CD4-positive, alpha-beta T cell treated with Interleukin-4 for 4 hours (primary cell): ENCODE data around the gene CD33.

Experiments used
- DNase-seq: peaks from one replicate; pipeline ENCODE4 v3.0.0-alpha.2; 2020

CD33 gene

GRCh38 chr19:51224898-51225393 lies at the start of gene CD33:
TSS of gene CD33 (plus strand) at chr19:51225080. CDS start at chr19:51225119, 39 bp downstream.
- peak; percentile 2 for DNase-seq

DNA sequence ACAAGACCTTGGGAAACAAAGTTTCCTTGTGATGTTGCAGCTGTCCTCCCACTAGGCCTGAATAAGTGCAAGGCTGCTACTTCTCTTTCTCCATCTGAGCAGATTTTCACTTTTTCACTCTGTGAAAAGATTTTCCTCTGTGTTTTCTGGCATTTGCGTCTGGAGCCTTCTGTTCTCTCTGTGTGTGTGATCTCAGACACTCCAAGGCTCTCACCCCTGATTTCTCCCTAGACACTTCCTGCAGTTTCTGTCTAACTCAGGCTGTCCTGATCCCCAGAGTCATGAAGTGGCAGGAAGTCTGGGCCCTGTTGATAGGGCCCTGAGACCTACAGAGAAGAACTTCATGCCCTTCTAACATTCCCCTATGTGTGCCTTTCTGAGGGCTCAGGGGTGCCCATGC lies 45.6 kb upstream of the CD33 start:
- DNase-seq, result no peak

DNA sequence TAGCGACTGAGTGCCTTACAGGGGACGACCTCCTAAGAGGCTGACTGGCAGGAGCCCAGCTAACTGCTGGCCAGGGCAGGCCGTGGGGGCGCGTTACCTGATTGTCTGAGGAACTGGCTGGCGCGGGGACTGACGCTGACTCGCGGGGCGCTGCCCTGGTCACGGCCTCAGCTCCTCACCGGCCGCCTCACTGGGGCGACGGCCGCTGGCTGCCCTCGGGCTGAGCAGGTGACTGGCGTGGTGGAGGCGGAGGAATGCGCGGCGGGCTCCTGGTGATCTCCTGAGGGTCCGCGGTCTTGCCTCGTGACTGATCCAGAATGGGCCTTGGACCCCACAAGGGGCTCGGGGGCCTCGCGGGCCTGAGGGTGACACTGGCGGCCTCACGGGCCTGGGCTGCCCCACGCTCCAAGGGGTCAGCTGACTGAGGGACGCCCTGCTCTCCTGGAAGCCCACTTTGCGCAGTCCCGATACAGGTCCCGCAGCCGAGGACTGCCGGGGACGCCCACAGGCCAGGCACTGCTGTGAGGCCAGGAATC lies 43.4 kb upstream of the CD33 start:
- DNase-seq, result no peak

- DNase-seq, result no peak
These were observed 42.9 kb upstream of the CD33 start for GRCh38 chr19:51181913-51182419.

- no peak for DNase-seq
These were observed 41.3 kb upstream of the CD33 start for GRCh38 chr19:51183629-51184028.

DNA sequence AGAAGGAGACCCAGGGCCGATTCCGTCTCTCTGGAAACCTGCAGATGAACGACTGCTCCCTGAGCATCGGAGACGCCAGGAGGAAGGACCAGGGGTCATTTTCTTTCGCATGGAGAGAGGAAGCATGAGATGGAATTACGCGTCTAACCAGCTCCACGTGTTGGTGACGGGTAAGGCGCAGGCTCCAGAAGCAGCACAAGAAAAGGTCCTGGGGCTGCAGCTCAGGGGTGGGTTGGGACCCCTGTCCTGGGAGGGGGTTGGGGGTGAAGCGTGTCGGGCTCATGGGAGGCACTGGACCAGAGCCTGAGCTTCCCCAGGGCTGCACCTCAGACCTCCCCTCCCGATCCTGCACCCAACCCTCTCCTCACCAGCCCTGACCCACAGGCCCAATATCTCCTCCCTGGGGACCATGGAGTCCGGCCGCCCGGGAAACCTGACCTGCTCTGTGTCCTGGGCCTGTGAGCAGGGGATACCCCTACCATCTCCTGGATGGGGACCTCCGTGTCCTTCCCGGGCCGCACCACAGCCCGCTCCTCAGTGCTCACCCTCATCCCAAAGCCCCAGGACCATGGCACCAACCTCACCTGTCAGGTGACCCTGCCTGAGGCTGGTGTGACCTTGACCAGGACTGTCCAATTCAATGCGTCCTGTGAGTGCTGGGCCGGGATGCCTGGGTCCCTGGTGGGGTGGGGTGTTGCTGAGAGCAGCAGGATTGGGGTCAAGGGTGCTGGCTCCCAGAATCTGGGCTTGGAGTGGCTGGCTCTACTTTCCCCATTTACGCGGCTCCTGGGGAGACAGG lies 39.6 kb upstream of the CD33 start:
- DNase-seq, result no peak

- no peak for DNase-seq
These were observed 39.0 kb upstream of the CD33 start for GRCh38 chr19:51185868-51186215.

DNA sequence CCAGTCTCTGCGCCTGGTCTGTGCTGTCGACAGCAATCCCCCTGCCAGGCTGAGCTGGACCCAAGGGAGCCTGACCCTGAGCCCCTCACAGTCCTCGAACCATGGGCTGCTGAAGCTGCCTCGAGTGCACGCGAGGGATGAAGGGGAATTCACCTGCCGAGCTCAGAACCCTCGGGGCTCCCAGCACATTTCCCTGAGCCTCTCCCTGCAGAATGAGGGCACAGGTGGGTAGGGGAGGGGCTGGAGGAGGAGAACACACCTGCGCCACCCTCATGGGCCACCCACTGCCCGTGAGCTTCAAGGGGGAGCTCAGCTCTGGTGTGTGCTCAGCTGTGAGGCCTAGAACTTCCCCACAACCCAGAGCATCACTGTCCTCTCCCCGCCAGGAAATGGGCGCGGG lies 38.6 kb upstream of the CD33 start:
- DNase-seq, result no peak

- no peak for DNase-seq
These were observed 37.3 kb upstream of the CD33 start for GRCh38 chr19:51187395-51188226.

DNA sequence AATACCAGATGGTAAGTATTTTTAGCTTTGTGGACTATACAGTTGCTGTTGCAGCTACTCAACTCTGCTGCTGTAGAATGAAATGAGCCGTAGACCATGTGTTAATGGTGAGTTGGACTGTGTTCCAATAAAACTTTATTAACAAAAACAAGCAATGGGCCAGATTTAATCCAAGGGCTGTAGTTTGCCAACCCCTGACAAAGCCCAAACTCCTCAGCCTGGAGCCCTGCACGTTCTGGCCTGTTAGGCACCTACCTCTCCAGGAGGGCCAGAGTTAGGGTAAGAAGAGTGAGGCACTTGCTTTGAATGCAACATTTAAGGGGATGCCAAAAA lies 36.7 kb upstream of the CD33 start:
- DNase-seq, result no peak

GRCh38 chr19:51192689-51193088 lies 32.2 kb upstream of the CD33 start:
- DNase-seq, result no peak

DNA sequence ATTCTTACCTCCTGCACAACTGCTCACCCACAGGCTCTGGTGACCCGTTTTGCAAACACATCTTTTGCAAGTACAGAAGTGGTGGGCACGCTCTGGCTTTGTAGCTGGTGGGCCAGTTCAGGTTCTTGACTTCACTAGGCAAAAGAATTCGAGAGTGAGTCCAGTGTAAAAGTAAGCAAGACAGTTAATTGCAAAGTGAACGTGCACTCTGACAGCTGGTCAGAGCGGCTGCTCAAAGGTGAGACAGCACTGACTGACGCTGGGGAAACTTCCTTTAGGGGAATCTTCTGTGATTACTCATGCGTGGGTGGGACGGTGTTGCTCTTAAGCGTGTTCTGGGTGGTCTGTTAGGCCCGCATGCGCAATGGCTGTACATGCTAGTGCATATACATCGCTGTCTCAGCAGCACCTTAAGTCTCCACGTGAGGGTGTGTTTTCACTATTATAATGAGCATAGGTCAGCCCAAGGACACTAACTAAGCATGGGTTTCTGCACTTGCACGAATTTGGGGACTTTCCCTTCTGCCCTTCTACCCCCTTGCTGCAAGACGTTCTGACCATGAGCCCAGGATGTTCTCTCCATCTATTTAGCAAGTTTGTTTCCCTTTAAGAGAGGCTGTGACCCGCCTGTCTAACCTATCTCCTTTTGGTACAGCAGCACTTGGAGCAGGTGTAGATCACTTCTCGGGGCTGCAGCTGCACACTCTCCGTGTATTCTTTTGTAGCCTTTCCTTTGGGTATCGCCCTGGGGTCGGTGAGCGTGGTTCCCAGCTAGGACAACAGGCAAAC lies 30.2 kb upstream of the CD33 start:
- DNase-seq, result no peak

- no peak for DNase-seq
These were observed 29.6 kb upstream of the CD33 start for GRCh38 chr19:51195316-51195586.

- no peak for DNase-seq
These were observed 29.3 kb upstream of the CD33 start for GRCh38 chr19:51195616-51196015.

DNA sequence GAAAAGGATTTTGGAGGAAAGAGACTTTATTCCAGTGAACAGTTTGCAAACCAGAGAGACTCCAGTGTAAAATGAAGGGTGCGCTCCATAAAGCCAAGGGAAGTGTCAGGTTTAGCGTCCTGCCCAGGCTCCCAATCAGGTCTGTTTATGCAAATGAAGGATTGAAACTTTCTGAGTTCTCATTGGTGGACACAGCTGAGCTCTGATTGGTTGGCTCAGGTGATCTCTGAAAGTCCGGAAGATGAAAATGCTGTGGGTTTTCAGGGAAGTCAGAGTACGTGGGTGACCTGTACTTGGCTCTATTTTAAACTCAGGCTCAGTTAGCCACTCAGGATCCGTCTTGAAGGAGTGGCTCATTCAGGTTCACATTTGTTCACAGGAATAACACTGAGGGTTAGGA lies 28.7 kb upstream of the CD33 start:
- DNase-seq, result no peak

- DNase-seq, result no peak
These were observed 26.2 kb upstream of the CD33 start for GRCh38 chr19:51198641-51199040.

- no peak for DNase-seq
These were observed 24.7 kb upstream of the CD33 start for GRCh38 chr19:51200071-51200666.

DNA sequence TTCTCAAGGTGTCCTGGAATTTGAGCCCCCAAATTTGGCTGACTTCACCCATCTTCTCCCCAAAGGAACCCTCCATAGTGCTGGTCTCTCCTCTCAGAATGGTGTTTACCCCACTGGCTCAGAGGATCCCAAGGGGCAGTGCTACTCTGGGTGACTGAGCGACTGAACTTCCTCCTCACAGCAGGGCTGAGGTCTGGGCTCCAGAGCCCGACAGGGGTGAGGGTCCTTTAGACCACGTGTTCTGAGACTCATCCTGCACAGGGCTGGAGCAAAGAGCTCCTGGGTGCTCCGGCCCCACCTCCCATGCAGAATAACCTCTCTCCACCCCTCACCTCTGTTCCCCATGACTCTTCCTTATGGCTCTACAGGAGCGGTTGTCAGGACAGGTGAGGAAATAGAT lies 23.2 kb upstream of the CD33 start:
- DNase-seq, result no peak

DNA sequence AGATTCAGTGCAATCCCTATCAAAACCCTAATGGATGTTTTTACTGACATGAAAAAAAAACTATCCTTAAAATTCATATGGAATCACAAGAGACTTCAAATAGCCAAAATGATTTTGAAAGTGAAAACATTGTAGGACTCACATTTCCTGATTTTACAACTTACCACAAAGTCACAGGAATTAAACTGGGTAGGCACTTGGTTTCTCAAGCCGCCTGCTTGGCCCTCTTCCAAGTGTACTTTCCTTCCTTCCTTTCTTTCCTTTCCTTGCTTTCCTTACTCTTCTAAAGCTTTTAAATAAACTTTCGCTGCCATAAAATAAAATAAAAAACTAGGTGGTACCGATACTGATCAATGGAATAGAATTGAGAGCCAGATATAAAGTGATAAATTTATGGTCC lies 21.0 kb upstream of the CD33 start:
- no peak for DNase-seq

- no peak for DNase-seq
These were observed 20.6 kb upstream of the CD33 start for GRCh38 chr19:51204321-51204720.

DNA sequence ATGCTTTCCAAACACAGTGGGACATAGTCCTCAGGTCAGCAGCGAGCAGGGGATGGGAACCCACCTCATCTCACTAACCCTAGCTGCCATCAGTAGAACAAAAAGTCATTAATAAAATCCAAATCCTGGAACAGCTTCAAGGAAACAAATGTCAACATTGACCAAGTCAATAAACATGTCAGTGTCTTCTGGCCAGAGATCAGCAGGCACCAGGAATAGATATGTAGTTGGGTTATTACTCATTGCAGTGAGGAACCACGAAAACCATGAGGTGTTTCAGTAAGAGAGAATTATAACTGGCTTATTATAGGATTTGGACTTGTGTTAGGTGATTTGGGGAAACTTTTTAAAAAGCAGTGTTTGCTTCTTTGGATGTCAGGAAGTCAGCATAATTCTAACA lies 17.1 kb upstream of the CD33 start:
- DNase-seq, result no peak

- no peak for DNase-seq
These were observed 14.6 kb upstream of the CD33 start for GRCh38 chr19:51210191-51210784.
